Activated CD8-positive, alpha-beta memory T cell treated with anti-CD3 and anti-CD28 coated beads, Interleukin-2, amount 10 ng/mL, durations not matched to agents 7 days and 5 days (primary cell): ENCODE results near the gene AGPAT4. TPM values are rescaled to one million over a fixed set of nuclear protein-coding genes. Genes with fewer than 3 reads are reported as not detected.

Experiments
- ATAC-seq: fragments of 150-1000 bp; cut with Tn5 transposase; one replicate; pipeline ENCODE4 v1.10.0; 2021; ENCODE audit warnings: moderate library complexity
- CTCF ChIA-PET: fragments of 350-600 bp; sonication (Branson Sonifier 250); formaldehyde crosslinking; loops from one replicate; lab custom pipeline; 2021; ENCODE audit warnings: antibody characterized with exemption; lab: Charles Lee
- DNase-seq: peaks from one replicate; pipeline ENCODE4 v3.0.0-alpha.2; 2020
- H3K27ac Mint-ChIP-seq: one replicate; pipeline ENCODE4 v1.8.0; 2021; ENCODE audit warnings: mild to moderate bottlenecking, mixed read lengths
- H3K27me3 Mint-ChIP-seq: one replicate; pipeline ENCODE4 v1.8.0; 2021; ENCODE audit warnings: mixed read lengths
- H3K36me3 Mint-ChIP-seq: one replicate; pipeline ENCODE4 v1.8.0; 2021; ENCODE audit warnings: mild to moderate bottlenecking, mixed read lengths
- H3K4me1 Mint-ChIP-seq: one replicate; pipeline ENCODE4 v1.8.0; 2021; ENCODE audit warnings: mixed read lengths
- H3K4me3 Mint-ChIP-seq: one replicate; pipeline ENCODE4 v1.8.0; 2021; ENCODE audit warnings: mild to moderate bottlenecking, moderate library complexity, mixed read lengths
- H3K9me3 Mint-ChIP-seq: one replicate; pipeline ENCODE4 v1.8.0; 2022; ENCODE audit warnings: low read depth, mixed read lengths
- total RNA-seq, 2 experiments: library from RNA; stranded (reverse); gene quantifications; one replicate each; pipeline ENCODE4 v1.2.3, GENCODE V29; 2021

Gene AGPAT4
- total RNA-seq, 2 experiments from 2014 or later = 3.1 to 4.1 TPM

- CTCF ChIA-PET = no interaction called here
- Mint-ChIP-seq H3K27ac (no peak overlapping the region), H3K4me3 (no peak overlapping the region), H3K4me1 (no peaks in the 10 kb centered on the region), H3K9me3 (no peaks in the 10 kb centered on the region), H3K27me3 (no peaks in the 10 kb centered on the region), H3K36me3 (no peaks in the 10 kb centered on the region)
- no peak for ATAC-seq
- DNase-seq = no peak
Observed at GRCh38 chr6:161257793-161258457, 15.9 kb downstream of the AGPAT4 start.

GRCh38 chr6:161256407-161256806 lies 17.5 kb downstream of the AGPAT4 start:
- ATAC-seq (no peak), DNase-seq (no peak)
- no peaks in the 10 kb centered on the region for H3K27me3 Mint-ChIP-seq
- no peaks in the 10 kb centered on the region for H3K9me3 Mint-ChIP-seq
- CTCF ChIA-PET = no interaction called here
- no peaks in the 10 kb centered on the region for H3K36me3 Mint-ChIP-seq
- no peak overlapping the region for H3K27ac Mint-ChIP-seq
- H3K4me3 Mint-ChIP-seq = no peak overlapping the region
- H3K4me1 Mint-ChIP-seq = no peaks in the 10 kb centered on the region

- no peaks in the 10 kb centered on the region for H3K27me3 Mint-ChIP-seq
- ATAC-seq (no peak), DNase-seq (no peak)
- CTCF ChIA-PET = no interaction called here
- no peaks in the 10 kb centered on the region for H3K4me1 Mint-ChIP-seq
- no peaks in the 10 kb centered on the region for H3K9me3 Mint-ChIP-seq
- H3K4me3 Mint-ChIP-seq = no peak overlapping the region
- H3K36me3 Mint-ChIP-seq = no peaks in the 10 kb centered on the region
- no peak overlapping the region for H3K27ac Mint-ChIP-seq
Observed at GRCh38 chr6:161255518-161255917, 18.3 kb downstream of the AGPAT4 start.

- H3K36me3 Mint-ChIP-seq = no peaks in the 10 kb centered on the region
- CTCF ChIA-PET = no interaction called here
- no peaks in the 10 kb centered on the region for H3K9me3 Mint-ChIP-seq
- ATAC-seq = no peak
- no peak overlapping the region for H3K27ac Mint-ChIP-seq
- no peaks in the 10 kb centered on the region for H3K4me1 Mint-ChIP-seq
- DNase-seq = no peak
- no peaks in the 10 kb centered on the region for H3K27me3 Mint-ChIP-seq
- H3K4me3 Mint-ChIP-seq = no peak overlapping the region
Observed at GRCh38 chr6:161254464-161255253, 19.2 kb downstream of the AGPAT4 start.

GRCh38 chr6:161254126-161254463 lies 19.8 kb downstream of the AGPAT4 start:
- Mint-ChIP-seq H3K27me3 (no peaks in the 10 kb centered on the region), H3K9me3 (no peaks in the 10 kb centered on the region), H3K4me3 (no peak overlapping the region), H3K4me1 (no peaks in the 10 kb centered on the region), H3K27ac (no peak overlapping the region), H3K36me3 (no peaks in the 10 kb centered on the region)
- no peak for DNase-seq
- no peak for ATAC-seq
- CTCF ChIA-PET = no interaction called here

- Mint-ChIP-seq H3K36me3 (peaks cover 2% of the 10 kb centered on the region), H3K27ac (no peak overlapping the region), H3K27me3 (no peaks in the 10 kb centered on the region), H3K4me1 (no peaks in the 10 kb centered on the region), H3K4me3 (no peak overlapping the region), H3K9me3 (no peaks in the 10 kb centered on the region)
- CTCF ChIA-PET = no interaction called here
- no peak for ATAC-seq
- no peak for DNase-seq
Observed at GRCh38 chr6:161251345-161251744, 22.5 kb downstream of the AGPAT4 start.

GRCh38 chr6:161249327-161249726 lies 24.5 kb downstream of the AGPAT4 start:
- CTCF ChIA-PET = no interaction called here
- no peak for ATAC-seq

GRCh38 chr6:161246725-161247124 lies 27.1 kb downstream of the AGPAT4 start:
- peaks cover 8% of the 10 kb centered on the region for H3K4me1 Mint-ChIP-seq
- no peaks in the 10 kb centered on the region for H3K27me3 Mint-ChIP-seq
- peaks cover 2% of the 10 kb centered on the region for H3K36me3 Mint-ChIP-seq
- no peak overlapping the region for H3K4me3 Mint-ChIP-seq
- DNase-seq (no peak), ATAC-seq (no peak)
- CTCF ChIA-PET = interaction anchor here (0.9 kb wide), 1 partner anchor 124 kb away, joined by 3 read pairs; no protein-coding TSS in a partner anchor
- no peak overlapping the region for H3K27ac Mint-ChIP-seq
- H3K9me3 Mint-ChIP-seq = no peaks in the 10 kb centered on the region

More at GRCh38 chr6:161249327-161249726, 24.5 kb downstream of the AGPAT4 start:
- no peaks in the 10 kb centered on the region for H3K9me3 Mint-ChIP-seq
- peaks cover 2% of the 10 kb centered on the region for H3K36me3 Mint-ChIP-seq
- H3K4me3 Mint-ChIP-seq = no peak overlapping the region
- DNase-seq = no peak
- no peak overlapping the region for H3K27ac Mint-ChIP-seq
- H3K27me3 Mint-ChIP-seq = no peaks in the 10 kb centered on the region
- no peaks in the 10 kb centered on the region for H3K4me1 Mint-ChIP-seq

GRCh38 chr6:161245363-161245762 lies 28.5 kb downstream of the AGPAT4 start:
- Mint-ChIP-seq H3K4me1 (peaks cover 8% of the 10 kb centered on the region), H3K27me3 (no peaks in the 10 kb centered on the region), H3K4me3 (no peak overlapping the region), H3K36me3 (peaks cover 2% of the 10 kb centered on the region), H3K27ac (no peak overlapping the region), H3K9me3 (no peaks in the 10 kb centered on the region)
- DNase-seq (no peak), ATAC-seq (no peak)
- CTCF ChIA-PET = no interaction called here

GRCh38 chr6:161244725-161245124 lies 29.1 kb downstream of the AGPAT4 start:
- H3K9me3 Mint-ChIP-seq = no peaks in the 10 kb centered on the region
- DNase-seq = no peak
- no peak overlapping the region for H3K4me3 Mint-ChIP-seq
- peaks cover 2% of the 10 kb centered on the region for H3K36me3 Mint-ChIP-seq
- H3K27ac Mint-ChIP-seq = no peak overlapping the region
- peaks cover 8% of the 10 kb centered on the region for H3K4me1 Mint-ChIP-seq
- ATAC-seq = no peak
- H3K27me3 Mint-ChIP-seq = no peaks in the 10 kb centered on the region
- CTCF ChIA-PET = no interaction called here

- Mint-ChIP-seq H3K9me3 (no peaks in the 10 kb centered on the region), H3K27ac (no peak overlapping the region), H3K27me3 (no peaks in the 10 kb centered on the region), H3K36me3 (peaks cover 7% of the 10 kb centered on the region), H3K4me1 (peaks cover 8% of the 10 kb centered on the region), H3K4me3 (no peak overlapping the region)
- ATAC-seq (peak; percentile 65), DNase-seq (peak; percentile 53)
- CTCF ChIA-PET = interaction anchor here (0.6 to 0.9 kb wide), 2 partner anchors 9 to 405 kb away, joined by 3 read pairs; no protein-coding TSS in a partner anchor
Observed at GRCh38 chr6:161242779-161243693, 30.8 kb downstream of the AGPAT4 start.

- ATAC-seq (no peak), DNase-seq (no peak)
- H3K36me3 Mint-ChIP-seq = peaks cover 10% of the 10 kb centered on the region
- H3K4me1 Mint-ChIP-seq = peaks cover 8% of the 10 kb centered on the region
- no peak overlapping the region for H3K4me3 Mint-ChIP-seq
- no peak overlapping the region for H3K27ac Mint-ChIP-seq
- CTCF ChIA-PET = no interaction called here
- no peaks in the 10 kb centered on the region for H3K9me3 Mint-ChIP-seq
- H3K27me3 Mint-ChIP-seq = no peaks in the 10 kb centered on the region
Observed at GRCh38 chr6:161242113-161242512, 31.7 kb downstream of the AGPAT4 start.

GRCh38 chr6:161239001-161239400 lies 34.9 kb downstream of the AGPAT4 start:
- no peaks in the 10 kb centered on the region for H3K9me3 Mint-ChIP-seq
- H3K27me3 Mint-ChIP-seq = no peaks in the 10 kb centered on the region
- no peak for ATAC-seq
- H3K27ac Mint-ChIP-seq = no peak overlapping the region
- no peak overlapping the region for H3K4me3 Mint-ChIP-seq
- CTCF ChIA-PET = no interaction called here
- no peak for DNase-seq
- peaks cover 9% of the 10 kb centered on the region for H3K36me3 Mint-ChIP-seq
- H3K4me1 Mint-ChIP-seq = peaks cover 17% of the 10 kb centered on the region
